Measurements from ENCODE around the gene PTCD3.

Gene PTCD3

DNA sequence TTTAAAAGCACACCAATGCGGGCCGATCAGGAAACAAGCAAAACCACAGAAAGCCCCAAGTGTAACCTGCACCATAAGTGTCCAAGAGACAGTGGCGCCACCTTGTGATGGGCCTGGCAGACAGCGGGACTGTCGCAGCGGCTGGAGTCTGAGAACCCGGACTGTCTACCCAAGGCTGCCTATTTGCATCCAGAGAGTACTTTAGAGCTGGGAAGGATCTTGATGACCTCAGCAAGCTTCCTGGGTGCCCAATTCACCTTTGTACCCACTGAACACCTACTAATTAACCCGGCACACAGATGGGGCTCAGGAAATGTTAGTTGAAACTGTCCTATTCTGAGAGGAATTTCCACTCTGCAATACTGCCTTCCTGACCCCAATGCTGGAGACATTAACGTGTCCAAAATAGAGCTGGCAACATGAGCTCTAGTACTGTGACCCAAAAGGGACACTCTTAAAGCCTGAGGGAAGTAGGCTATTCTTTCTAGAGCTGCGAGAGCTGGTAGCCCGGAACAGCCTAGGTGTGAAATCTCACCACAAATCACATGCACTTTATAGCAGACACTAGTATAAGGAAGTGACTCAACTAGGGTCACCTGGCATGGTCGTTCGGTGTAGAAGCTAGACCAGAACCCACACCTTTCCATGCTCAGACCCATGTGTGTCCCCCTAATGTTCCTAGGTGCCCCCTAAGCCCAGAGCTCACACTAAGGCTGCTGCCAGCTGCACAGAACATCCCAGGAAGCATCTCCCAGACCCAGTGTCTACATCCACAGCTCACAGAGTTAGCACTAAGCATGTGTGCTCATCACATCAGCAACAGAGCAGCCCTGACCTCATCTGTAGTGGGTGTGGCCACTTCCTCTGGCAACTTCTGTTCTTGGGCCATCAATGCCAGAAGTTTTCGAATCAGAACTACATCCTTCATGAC, 25.8 kb upstream of the PTCD3 start:
- no peak for DNase-seq (ENCODE audit: low read depth)
- TF ChIP-seq CTCF (IDR thresholded peaks at IDR 0.05; ENCODE audit: control insufficient read depth, extremely low read depth, insufficient read depth): peak; percentile 73
- H3K4me3 ChIP-seq (ENCODE audit: low read depth, low read length): no peak overlapping the region

GRCh38 chr2:86081724-86082123, 24.3 kb upstream of the PTCD3 start:
- TF ChIP-seq CTCF (IDR thresholded peaks at IDR 0.05; ENCODE audit: control insufficient read depth, extremely low read depth, insufficient read depth): no peak
- no peak for DNase-seq (ENCODE audit: low read depth)

GRCh38 chr2:86082756-86083155, 23.3 kb upstream of the PTCD3 start:
- H3K4me3 ChIP-seq (ENCODE audit: low read depth, low read length): no peak overlapping the region
- DNase-seq (ENCODE audit: low read depth): no peak
- TF ChIP-seq CTCF (IDR thresholded peaks at IDR 0.05; ENCODE audit: control insufficient read depth, extremely low read depth, insufficient read depth): no peak

More at GRCh38 chr2:86081724-86082123, 24.3 kb upstream of the PTCD3 start:
- no peak overlapping the region for H3K4me3 ChIP-seq (ENCODE audit: low read depth, low read length)

DNA sequence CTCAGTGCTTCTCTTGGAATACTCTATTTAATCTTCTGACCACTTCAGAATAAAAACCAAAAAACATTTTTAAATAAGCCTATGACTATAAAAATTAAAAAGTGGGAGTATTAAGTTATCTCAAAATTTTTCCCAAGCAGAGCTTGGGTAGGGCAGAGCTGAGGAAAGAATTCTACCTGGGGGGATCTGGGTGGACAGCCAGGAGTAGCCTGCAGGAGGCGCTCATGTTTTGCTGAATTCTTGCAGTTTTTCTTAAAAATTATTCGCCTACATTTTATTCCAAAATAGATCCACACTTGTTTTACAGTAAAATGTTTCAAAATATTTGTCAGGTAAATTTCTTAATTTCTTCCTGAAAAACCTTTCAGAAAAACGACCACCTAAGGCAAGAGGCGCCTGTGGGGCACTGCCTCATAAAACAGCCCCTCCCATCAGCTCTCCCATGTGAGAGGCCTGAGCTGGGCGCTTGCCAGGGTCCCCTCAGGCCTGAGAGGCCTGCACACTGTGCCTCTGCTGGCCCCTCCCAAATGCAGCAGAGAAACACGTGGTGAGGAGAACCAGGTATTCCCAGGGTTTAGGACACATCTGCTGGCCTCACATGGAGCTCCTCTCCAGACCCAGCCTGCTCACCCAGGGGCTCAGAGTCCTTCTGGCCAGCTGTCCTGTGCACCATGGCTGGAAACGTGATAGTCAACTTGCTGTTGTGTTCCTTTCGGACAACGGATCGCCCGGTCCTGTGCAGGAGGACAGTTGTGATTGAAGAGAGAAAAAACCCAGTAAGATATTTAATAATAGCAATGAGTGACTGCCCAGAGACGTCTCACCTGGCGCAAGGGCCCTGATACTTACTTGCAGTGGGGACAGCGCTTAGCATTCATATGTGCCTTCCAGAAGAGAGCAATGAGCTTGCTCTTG, 17.8 kb upstream of the PTCD3 start:
- DNase-seq (ENCODE audit: low read depth): no peak
- H3K4me3 ChIP-seq (ENCODE audit: low read depth, low read length): no peak overlapping the region
- no peak; the same call in 1 of the 2 replicates for TF ChIP-seq CTCF (IDR thresholded peaks at IDR 0.05; ENCODE audit: control insufficient read depth, extremely low read depth, insufficient read depth)

- no peak for DNase-seq (ENCODE audit: low read depth)
- no peak for TF ChIP-seq CTCF (IDR thresholded peaks at IDR 0.05; ENCODE audit: control insufficient read depth, extremely low read depth, insufficient read depth)
- no peak overlapping the region for H3K4me3 ChIP-seq (ENCODE audit: low read depth, low read length)
Observed at GRCh38 chr2:86094229-86094628, 11.8 kb upstream of the PTCD3 start.

- no peak for DNase-seq (ENCODE audit: low read depth)
- no peak for TF ChIP-seq CTCF (IDR thresholded peaks at IDR 0.05; ENCODE audit: control insufficient read depth, extremely low read depth, insufficient read depth)
- no peak overlapping the region for H3K4me3 ChIP-seq (ENCODE audit: low read depth, low read length)
Observed at GRCh38 chr2:86097114-86097896, 8.7 kb upstream of the PTCD3 start.
